HT-29 (cell line): ENCODE measurements around the gene CDKAL1. TPM values are rescaled to one million over a fixed set of nuclear protein-coding genes. Genes with fewer than 3 reads are reported as not detected.

Source experiments
- DNase-seq: peaks from one replicate; pipeline ENCODE4 v3.0.0-alpha.2; 2015; ENCODE audit warnings: low spot score
- total RNA-seq: library from RNA; depleted of rRNA; stranded (reverse); fragments of >200 nt; shearing (Covaris generic); gene quantifications from 2 replicates; pipeline ENCODE4 v1.2.3, GENCODE V29; 2014

CDKAL1 gene
- total RNA-seq, 1 experiment from 2014 or later = 9.8 TPM

- DNase-seq = no peak
Observed at GRCh38 chr6:21132856-21133838, 598.9 kb downstream of the CDKAL1 start.

GRCh38 chr6:21133901-21134300, 599.6 kb downstream of the CDKAL1 start:
- DNase-seq = no peak

GRCh38 chr6:21134356-21134755, 600.1 kb downstream of the CDKAL1 start:
- no peak for DNase-seq

- DNase-seq = no peak
Observed at GRCh38 chr6:21135484-21136013, 601.3 kb downstream of the CDKAL1 start.

GRCh38 chr6:21137700-21138335, 603.6 kb downstream of the CDKAL1 start:
- DNase-seq = no peak

- DNase-seq = no peak
Observed at GRCh38 chr6:21138336-21139069, 604.2 kb downstream of the CDKAL1 start.

GRCh38 chr6:21140966-21141365, 606.7 kb downstream of the CDKAL1 start:
- no peak for DNase-seq

GRCh38 chr6:21141616-21142303, 607.5 kb downstream of the CDKAL1 start:
- DNase-seq = no peak

- DNase-seq = no peak
Observed at GRCh38 chr6:21142741-21143140, 608.5 kb downstream of the CDKAL1 start.

- no peak for DNase-seq
Observed at GRCh38 chr6:21143645-21144044, 609.4 kb downstream of the CDKAL1 start.

GRCh38 chr6:21144928-21145327, 610.7 kb downstream of the CDKAL1 start:
- DNase-seq = no peak

- DNase-seq = no peak
Observed at GRCh38 chr6:21147995-21148394, 613.7 kb downstream of the CDKAL1 start.

GRCh38 chr6:21149470-21149869, 615.2 kb downstream of the CDKAL1 start:
- DNase-seq = no peak

GRCh38 chr6:21150667-21151066, 616.4 kb downstream of the CDKAL1 start:
- DNase-seq = no peak

- no peak for DNase-seq
Observed at GRCh38 chr6:21151119-21151518, 616.9 kb downstream of the CDKAL1 start.

- no peak for DNase-seq
Observed at GRCh38 chr6:21151530-21151929, 617.3 kb downstream of the CDKAL1 start.

- no peak for DNase-seq
Observed at GRCh38 chr6:21157186-21157929, 623.1 kb downstream of the CDKAL1 start.

- no peak for DNase-seq
Observed at GRCh38 chr6:21158149-21158548, 623.9 kb downstream of the CDKAL1 start.

- no peak for DNase-seq
Observed at GRCh38 chr6:21158873-21159272, 624.6 kb downstream of the CDKAL1 start.

GRCh38 chr6:21159465-21159864, 625.2 kb downstream of the CDKAL1 start:
- no peak for DNase-seq

- no peak for DNase-seq
Observed at GRCh38 chr6:21161707-21162106, 627.5 kb downstream of the CDKAL1 start.
